Activated naive CD4-positive, alpha-beta T cell treated with Interleukin-2 at 50 U/mL for 16 hours (primary cell): ENCODE results near the gene CARD11.

Source experiments
- DNase-seq: peaks from one replicate; pipeline ENCODE4 v3.0.0-alpha.2; 2020

Gene CARD11

GRCh38 chr7:3043544-3044371 lies at the start of gene CARD11:
Gene CARD11, minus strand, starts transcription at chr7:3043867. Its CDS starts 85,361 bp downstream, at chr7:2958506.
- peak; percentile 52 for DNase-seq

GRCh38 chr7:3092468-3092867 lies 48.8 kb upstream of the CARD11 start:
- peak; percentile 66 for DNase-seq

- DNase-seq: no peak
Measured at GRCh38 chr7:3091631-3092030, 48.0 kb upstream of the CARD11 start.

DNA sequence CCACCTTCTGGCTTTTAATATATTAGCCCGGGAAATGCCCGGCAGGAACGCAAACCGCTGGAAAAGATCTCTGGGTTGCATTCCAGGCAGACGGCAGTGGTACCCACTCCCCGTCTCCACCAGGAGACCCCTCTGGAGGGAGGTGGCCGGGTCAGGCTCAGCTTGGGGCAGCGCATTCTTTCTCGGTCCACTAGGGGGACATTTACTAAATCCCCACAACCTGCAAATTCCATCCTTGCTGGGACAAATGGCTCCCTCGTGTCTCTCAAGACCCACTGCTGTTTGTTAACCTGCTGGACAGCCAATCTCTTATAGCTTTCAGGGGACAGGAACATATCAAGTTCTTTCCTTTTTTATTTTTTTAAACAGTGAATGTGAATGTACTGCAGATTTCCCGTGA lies 45.8 kb upstream of the CARD11 start:
- DNase-seq: no peak

GRCh38 chr7:3087243-3087755 lies 43.6 kb upstream of the CARD11 start:
- no peak for DNase-seq

- DNase-seq: no peak
Measured at GRCh38 chr7:3083350-3083749, 39.7 kb upstream of the CARD11 start.

- DNase-seq: no peak
Measured at GRCh38 chr7:3082831-3083230, 39.2 kb upstream of the CARD11 start.

DNA sequence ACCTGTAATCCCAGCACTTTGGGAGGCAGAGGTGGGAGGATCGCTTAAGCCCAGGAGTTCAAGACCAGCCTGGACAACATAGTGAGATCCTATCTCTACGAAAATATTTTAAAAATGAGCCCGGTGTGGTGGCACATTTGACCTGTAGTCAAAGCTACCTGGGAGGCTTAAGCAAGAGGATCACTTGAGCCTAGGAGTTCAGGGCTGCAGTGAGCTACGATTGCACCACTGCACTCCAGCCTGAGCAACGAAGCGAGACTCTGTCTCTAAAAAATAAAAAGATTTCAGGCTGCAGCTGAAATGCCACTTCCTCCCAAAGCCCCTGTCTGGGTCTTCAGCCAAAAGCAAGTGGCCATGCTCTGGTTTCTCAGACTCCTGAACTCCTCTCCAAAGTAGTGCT lies 38.7 kb upstream of the CARD11 start:
- DNase-seq: no peak

GRCh38 chr7:3080106-3080505 lies 36.4 kb upstream of the CARD11 start:
- no peak for DNase-seq

DNA sequence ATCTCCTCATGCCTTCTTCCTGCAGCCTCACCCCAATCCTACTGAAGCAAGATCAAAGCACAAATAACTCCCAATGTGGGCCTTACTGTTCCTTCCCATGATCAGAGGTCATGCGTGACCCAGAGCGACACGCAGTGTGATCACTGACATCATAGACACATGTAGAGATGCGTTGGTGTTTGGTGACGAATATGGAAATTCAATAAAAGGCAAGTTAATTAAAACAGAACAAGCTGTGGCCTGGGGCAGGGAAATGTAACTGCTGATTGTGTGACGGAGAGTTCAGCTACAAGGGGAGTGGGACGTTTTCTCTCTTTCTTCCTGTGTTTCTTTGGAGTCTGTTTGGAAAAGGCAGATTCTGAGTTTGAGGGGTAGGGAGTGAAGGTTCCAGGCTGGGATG lies 34.8 kb upstream of the CARD11 start:
- no peak for DNase-seq

DNA sequence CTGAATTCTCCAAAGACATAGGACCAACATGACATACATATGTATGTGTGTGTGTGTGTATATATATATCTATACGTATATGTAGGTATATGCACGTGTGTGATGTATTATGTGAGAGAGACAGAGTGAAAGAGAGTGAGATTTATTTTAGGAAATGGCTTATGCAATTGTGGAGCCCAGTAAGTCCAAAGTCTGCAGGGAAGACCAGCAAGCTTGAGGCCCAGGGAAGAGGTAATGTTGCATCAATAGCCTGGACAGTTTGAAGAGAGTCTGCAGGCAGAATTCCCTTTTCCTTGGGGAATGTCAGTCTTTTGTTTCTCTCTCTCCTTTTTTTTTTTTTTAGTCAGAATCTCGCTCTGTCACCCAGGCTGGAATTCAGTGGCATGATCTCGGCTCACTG lies 33.0 kb upstream of the CARD11 start:
- no peak for DNase-seq

DNA sequence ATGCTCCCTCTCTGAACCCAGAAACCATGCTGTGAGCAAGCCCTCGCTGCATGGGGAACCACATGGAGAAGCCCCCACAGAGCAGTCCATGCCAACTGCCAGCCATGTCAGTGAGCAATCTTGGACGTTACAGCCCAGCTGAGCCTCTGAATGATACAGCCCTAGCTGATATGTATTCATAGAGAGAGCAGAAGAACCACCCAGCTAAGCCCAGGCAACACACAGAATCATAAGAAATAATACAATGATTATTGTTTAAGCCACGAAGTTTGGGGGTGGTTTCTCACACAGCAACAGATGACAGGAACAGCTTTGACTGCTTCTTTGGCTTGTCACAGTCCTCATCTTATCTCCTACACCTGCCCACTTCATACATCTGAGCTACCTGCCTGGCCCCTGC lies 32.5 kb upstream of the CARD11 start:
- DNase-seq: no peak

GRCh38 chr7:3075441-3075840 lies 31.8 kb upstream of the CARD11 start:
- no peak for DNase-seq

GRCh38 chr7:3074459-3074821 lies 30.8 kb upstream of the CARD11 start:
- no peak for DNase-seq

DNA sequence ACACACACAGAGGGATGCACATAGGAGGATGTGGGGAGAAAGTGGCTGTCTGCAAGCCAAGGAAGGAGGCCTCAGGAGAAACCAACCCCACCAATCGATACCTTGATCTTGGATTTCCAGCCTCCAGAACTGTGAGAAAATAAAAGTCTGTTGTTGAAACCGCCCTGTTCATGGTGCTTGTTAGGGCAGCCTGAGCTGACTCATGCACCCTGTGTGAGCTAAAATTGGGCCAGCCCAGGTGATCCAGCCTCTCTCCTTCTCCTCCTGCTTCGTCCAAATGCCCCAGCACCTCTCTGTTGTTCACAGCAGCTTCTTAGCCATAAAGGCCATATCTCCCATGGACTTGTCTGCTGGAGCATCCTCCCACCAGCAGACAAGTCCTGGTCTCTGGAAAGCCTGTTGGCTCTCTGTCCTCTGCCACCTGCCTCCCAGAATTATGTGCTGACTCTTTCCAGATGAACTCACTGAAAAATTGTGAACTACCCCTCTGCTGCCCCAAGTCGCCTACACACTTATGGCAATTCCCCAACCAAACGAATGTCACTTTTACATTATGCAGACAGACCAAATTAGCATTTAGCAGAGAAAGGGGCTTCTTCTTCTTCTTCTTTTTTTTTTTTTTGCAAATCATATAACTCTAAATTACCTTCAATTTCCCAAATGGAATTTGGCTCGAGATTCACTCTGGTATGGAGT lies 30.2 kb upstream of the CARD11 start:
- DNase-seq: no peak

- no peak for DNase-seq
Measured at GRCh38 chr7:3070908-3071307, 27.2 kb upstream of the CARD11 start.

DNA sequence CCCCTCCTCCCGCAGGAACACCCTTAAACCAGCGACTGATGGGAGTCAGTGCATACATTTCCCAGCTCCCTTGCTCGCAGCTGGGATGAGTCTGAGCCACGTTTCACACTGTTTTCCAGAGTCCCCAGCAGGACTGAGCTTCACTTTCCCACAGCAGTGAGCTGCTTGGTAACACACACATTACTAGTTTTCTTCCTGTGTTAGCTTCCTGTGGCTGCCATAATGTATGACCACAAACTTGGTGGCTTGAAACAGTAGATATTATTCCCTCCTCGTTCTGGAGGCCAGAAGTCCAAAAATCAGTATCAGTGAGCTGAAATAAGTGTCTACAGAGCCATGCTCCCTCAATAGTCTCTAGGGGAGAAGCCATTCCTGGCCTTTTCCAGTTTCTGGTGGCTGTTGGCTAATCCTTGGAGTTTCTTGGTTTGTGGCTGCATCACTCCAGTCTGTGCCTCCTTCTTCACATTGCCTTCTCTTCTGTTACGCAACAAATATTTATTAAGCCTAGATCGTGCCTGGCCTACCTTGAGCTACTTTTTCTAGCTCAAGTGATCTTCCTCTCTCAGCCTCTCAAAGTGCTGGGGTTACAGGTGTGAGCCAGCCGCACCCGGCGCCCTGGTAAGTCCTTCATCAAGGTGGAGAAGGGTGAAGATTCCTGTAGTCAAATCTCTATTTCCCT lies 26.2 kb upstream of the CARD11 start:
- DNase-seq: no peak

DNA sequence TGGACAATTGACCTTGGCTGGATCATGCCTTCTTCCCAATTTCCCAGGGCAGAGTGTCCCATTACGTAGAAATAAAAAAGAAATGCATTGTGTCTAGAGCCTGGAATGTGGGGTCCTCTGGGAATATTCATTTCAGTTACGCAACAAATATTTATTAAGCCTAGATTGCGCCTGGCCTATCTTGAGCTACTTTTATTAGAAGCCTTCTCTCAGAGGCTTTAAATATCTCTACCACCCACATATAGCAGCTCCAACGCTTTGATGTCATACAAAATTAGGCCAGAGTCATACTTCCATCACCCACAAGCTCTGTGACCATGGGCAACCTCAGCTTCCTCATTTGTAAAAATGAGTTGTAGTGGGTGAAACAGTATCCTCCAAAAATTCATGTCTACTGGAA lies 24.9 kb upstream of the CARD11 start:
- no peak for DNase-seq

DNA sequence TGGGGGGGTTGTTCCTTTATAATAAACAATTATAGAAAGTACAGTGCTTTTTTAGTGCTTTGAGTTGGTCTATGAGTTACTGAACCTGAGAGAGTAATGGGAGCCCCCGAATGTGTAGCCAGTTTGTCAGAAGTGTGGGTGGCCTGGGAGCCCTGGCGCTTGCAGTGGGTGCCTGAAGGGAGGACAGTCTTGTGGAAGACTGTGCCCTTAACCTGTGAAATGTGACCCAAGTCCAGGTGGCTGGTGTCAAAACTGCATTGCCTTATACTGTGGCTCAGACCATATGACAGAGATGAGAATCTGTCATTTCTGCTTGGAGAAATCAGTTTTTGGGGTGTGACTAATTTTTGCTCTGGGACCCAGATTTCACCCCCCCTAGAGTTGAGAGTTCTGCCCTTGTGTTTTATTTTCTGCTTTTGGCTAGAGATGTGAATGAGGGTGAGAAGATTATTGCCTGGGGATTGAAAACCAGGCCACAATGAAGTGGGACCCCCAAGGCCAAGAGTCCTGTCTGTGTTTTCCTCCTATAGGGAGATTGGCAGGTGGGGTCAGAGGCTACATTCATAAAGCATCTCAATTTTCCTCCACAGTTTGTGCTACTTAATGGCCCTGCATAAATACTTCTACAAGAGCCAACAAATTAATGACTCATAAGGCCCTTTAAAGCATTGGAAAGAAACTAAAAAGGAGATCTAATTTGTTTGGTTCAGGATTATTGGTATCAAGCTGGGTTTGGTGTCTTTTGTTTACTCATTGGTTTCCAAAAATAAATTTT lies 24.1 kb upstream of the CARD11 start:
- DNase-seq: no peak

GRCh38 chr7:3067193-3067592 lies 23.5 kb upstream of the CARD11 start:
- peak; percentile 9 for DNase-seq

GRCh38 chr7:3066506-3066905 lies 22.8 kb upstream of the CARD11 start:
- DNase-seq: no peak

DNA sequence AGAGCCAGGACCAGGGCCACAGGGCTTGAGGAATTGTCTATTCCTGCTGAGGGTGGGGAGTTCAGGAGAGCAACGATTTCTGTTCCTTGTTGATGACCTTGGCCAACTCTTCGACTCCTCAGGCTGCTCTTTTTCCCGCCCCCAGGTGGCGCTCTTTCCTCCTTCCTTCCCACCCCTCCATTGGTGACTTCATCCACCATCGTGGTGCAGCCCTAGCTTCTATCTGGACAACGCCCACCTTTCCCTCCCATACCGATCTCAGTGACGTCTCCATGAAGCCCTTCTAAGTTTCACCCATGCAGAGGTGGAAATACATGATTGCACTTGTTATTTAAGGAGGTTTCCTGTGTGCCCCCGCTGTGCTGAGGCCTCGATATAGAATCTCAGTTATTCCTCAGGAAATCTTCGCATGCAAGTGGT lies 22.1 kb upstream of the CARD11 start:
- peak; percentile 65 for DNase-seq

DNA sequence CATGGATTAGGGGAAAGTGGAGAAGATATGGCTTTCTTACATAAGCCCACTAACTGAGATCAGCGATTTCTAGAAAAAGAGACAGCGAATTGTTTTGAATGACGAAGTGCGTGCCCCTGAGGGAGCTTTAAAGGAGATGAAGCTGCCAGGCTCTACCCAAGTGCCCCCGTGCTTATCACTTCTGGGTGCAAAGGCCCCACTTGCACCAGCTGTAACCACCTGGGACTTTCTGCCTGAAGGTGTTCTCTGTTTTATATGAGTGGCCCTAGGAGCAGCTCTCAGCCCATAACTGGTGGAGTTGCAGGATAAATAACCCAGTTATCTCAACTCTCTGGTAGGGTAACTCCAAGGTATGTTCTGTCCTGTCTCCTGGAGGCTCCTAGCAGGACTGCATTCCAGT lies 20.4 kb upstream of the CARD11 start:
- no peak for DNase-seq
